K562 (cell line): Measurements from ENCODE around the gene RIPOR1. TPM values are rescaled to one million over a fixed set of nuclear protein-coding genes. Genes with fewer than 3 reads are reported as not detected.
A peak's percentile ranks its signal among the peaks of the same experiment; 100 is the strongest.

Source experiments
- CBX2 ChIP-seq: fragments of 200-600 bp; sonication (generic); IDR thresholded peaks from one replicate; pipeline ENCODE4 v1.6.1; 2012; ENCODE audit warnings: mild to moderate bottlenecking, low read length, inconsistent platforms; ENCODE audit not compliant: insufficient read depth, poor library complexity, severe bottlenecking
- CHD1 ChIP-seq: fragments of 200-600 bp; sonication (generic); IDR thresholded peaks from one replicate; pipeline ENCODE4 v1.6.1; 2012; ENCODE audit warnings: mild to moderate bottlenecking, moderate library complexity, low read length, inconsistent platforms
- CREB3L1 ChIP-seq: fragments of 450-650 bp; IDR thresholded peaks from 2 replicates; pipeline ENCODE4 v1.6.1; 2014; ENCODE audit warnings: low read depth, mild to moderate bottlenecking, moderate library complexity, borderline replicate concordance
- DDX20 ChIP-seq: fragments of 450-650 bp; IDR thresholded peaks from 2 replicates; pipeline ENCODE4 v1.6.1; 2016; ENCODE audit warnings: missing genetic modification characterization, low read depth, mild to moderate bottlenecking, missing compliant biosample characterization, moderate library complexity
- MYBL2 ChIP-seq, 2 experiments: fragments of 450-650 bp in 1 of 2; sonication (generic) in 1 of 2; formaldehyde crosslinking in 1 of 2; IDR thresholded peaks; 2 replicates each; pipeline versions ENCODE4 v1.6.1 to v1.8.1; 2017 to 2022; ENCODE audit warnings: borderline replicate concordance in 1 of 2, inconsistent platforms in 1 of 2, low read depth in 1 of 2, mild to moderate bottlenecking in 1 of 2, missing genetic modification reagents in 1 of 2, moderate library complexity in 1 of 2
- MYNN ChIP-seq, 2 experiments: sonication (generic); formaldehyde crosslinking in 1 of 2; IDR thresholded peaks; 2 replicates each; pipeline versions ENCODE4 v1.5.0 to v1.6.1; 2016 to 2020; ENCODE audit warnings: antibody characterized with exemption in 1 of 2, missing genetic modification reagents in 1 of 2
- POLR2B ChIP-seq: fragments of 450-650 bp; IDR thresholded peaks from 2 replicates; pipeline ENCODE4 v1.6.1; 2018; ENCODE audit warnings: low read depth; ENCODE audit not compliant: partially characterized antibody
- SRF ChIP-seq, 2 experiments: fragments of 250-450, 450-650 bp in 1 of 2; sonication (Bioruptor Pico) in 1 of 2; sonication (generic) in 1 of 2; formaldehyde crosslinking; IDR thresholded peaks; 2 replicates each; pipeline versions ENCODE4 v1.5.0 to v1.5.1; 2020 to 2022; ENCODE audit warnings: mild to moderate bottlenecking in 1 of 2, missing genetic modification reagents in 1 of 2
- ZBED1 ChIP-seq: IDR thresholded peaks from 2 replicates; pipeline ENCODE4 v1.6.1; 2014
- ZBTB8A ChIP-seq: fragments of 450-650 bp; IDR thresholded peaks from 2 replicates; pipeline ENCODE4 v1.6.1; 2018; ENCODE audit warnings: mild to moderate bottlenecking, moderate library complexity; ENCODE audit not compliant: partially characterized antibody
- ZKSCAN1 ChIP-seq: fragments of 150-350 bp; IDR thresholded peaks from 2 replicates; pipeline ENCODE4 v1.6.1; 2016; ENCODE audit warnings: low read depth, low read length
- polyA plus RNA-seq, 8 experiments: library from polyadenylated mRNA; depleted of rRNA in 4 of 8; stranded (reverse) in 5 of 8; unstranded in 3 of 8; fragments of >200 nt; fragmentation: Nextera tagmentation in 2 of 8; fragmentation: Illumina TruSeq in 1 of 8; extraction: Ambion mirVana in 2 of 8; extraction: Trizol in 1 of 8; gene quantifications; 2 replicates each; pipeline versions ENCODE4 v1.2.1 to v1.2.3, GENCODE V29; 2011 to 2014; ENCODE audit warnings: inconsistent platforms in 1 of 8, missing spikeins in 1 of 8
- total RNA-seq, 7 experiments: library from RNA; depleted of rRNA in 6 of 7; stranded (reverse); fragments of >200 nt in 6 of 7; fragmentation: Illumina TruSeq in 2 of 7; extraction: Trizol in 2 of 7; gene quantifications; 2 replicates each; pipeline versions ENCODE4 v1.2.1 to v1.2.3, GENCODE V29; 2011 to 2021; ENCODE audit warnings: low replicate concordance in 1 of 7
- TF ChIP-seq, protein P1 (sequence below): fragments of 200-800 bp; sonication (Bioruptor generic); IDR thresholded peaks from 2 replicates; pipeline ENCODE4 v1.6.1; 2016; ENCODE audit warnings: missing genetic modification characterization, missing compliant biosample characterization
- TF ChIP-seq, protein P2 (sequence below), 3 experiments: IDR thresholded peaks in 2 of 3; conservative IDR thresholded peaks in 1 of 3; 2 replicates each; pipeline ENCODE4 v1.5.1; 2011 to 2012; ENCODE audit warnings: low read length in 3 of 3, mild to moderate bottlenecking in 3 of 3, control low read depth in 2 of 3, improper control_type of control experiment in 1 of 3, inconsistent platforms in 1 of 3, low read depth in 1 of 3, mixed read lengths in 1 of 3, moderate library complexity in 1 of 3; ENCODE audit not compliant: insufficient read depth in 2 of 3
- TF ChIP-seq, protein P3 (sequence below): sonication (generic); formaldehyde crosslinking; IDR thresholded peaks from 2 replicates; pipeline ENCODE4 v1.8.0; 2022; ENCODE audit warnings: missing genetic modification reagents, mild to moderate bottlenecking, moderate library complexity, borderline replicate concordance
- TF ChIP-seq, protein P4 (sequence below): sonication (generic); formaldehyde crosslinking; IDR thresholded peaks from 2 replicates; pipeline ENCODE4 v1.8.1; 2023; ENCODE audit warnings: mild to moderate bottlenecking, missing genetic modification reagents
- TF ChIP-seq, protein P5 (sequence below): sonication (generic); formaldehyde crosslinking; IDR thresholded peaks from 2 replicates; pipeline ENCODE4 v1.9.0; 2022; ENCODE audit warnings: mild to moderate bottlenecking, missing genetic modification reagents

RIPOR1 gene
- total and polyA plus RNA-seq, 9 of the 15 experiments (the other 6 are each of a cell fraction or from before 2014, with no cell fraction given), result 0.36 to 31.1 (median 3.0) TPM

DNA sequence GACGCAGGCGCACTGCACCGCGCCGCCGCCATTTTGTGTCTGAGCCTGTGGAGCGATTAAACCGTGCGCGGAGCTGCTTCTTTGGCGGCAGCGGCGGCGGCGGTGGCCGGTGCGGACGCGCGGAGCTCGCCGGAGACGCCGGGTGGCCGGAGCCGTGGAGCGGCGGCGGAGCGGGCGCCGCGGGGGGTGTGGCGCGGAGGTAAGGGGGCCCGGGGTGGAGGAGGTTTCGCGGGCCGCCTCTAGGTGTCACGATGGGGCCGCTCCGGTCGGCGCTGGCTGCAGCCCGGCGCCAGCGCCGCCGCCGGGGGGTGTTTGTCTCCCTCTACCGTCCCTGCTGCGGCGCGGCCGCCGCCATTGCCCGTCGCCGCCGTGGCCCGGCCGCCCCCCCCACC, 33.9 kb downstream of the RIPOR1 start, which contains the start of gene CTCF (continued):
- no peak for TF ChIP-seq CBX2
- TF ChIP-seq, protein P1, sequence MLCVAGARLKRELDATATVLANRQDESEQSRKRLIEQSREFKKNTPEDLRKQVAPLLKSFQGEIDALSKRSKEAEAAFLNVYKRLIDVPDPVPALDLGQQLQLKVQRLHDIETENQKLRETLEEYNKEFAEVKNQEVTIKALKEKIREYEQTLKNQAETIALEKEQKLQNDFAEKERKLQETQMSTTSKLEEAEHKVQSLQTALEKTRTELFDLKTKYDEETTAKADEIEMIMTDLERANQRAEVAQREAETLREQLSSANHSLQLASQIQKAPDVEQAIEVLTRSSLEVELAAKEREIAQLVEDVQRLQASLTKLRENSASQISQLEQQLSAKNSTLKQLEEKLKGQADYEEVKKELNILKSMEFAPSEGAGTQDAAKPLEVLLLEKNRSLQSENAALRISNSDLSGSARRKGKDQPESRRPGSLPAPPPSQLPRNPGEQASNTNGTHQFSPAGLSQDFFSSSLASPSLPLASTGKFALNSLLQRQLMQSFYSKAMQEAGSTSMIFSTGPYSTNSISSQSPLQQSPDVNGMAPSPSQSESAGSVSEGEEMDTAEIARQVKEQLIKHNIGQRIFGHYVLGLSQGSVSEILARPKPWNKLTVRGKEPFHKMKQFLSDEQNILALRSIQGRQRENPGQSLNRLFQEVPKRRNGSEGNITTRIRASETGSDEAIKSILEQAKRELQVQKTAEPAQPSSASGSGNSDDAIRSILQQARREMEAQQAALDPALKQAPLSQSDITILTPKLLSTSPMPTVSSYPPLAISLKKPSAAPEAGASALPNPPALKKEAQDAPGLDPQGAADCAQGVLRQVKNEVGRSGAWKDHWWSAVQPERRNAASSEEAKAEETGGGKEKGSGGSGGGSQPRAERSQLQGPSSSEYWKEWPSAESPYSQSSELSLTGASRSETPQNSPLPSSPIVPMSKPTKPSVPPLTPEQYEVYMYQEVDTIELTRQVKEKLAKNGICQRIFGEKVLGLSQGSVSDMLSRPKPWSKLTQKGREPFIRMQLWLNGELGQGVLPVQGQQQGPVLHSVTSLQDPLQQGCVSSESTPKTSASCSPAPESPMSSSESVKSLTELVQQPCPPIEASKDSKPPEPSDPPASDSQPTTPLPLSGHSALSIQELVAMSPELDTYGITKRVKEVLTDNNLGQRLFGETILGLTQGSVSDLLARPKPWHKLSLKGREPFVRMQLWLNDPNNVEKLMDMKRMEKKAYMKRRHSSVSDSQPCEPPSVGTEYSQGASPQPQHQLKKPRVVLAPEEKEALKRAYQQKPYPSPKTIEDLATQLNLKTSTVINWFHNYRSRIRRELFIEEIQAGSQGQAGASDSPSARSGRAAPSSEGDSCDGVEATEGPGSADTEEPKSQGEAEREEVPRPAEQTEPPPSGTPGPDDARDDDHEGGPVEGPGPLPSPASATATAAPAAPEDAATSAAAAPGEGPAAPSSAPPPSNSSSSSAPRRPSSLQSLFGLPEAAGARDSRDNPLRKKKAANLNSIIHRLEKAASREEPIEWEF, result no peak
- TF ChIP-seq, protein P2, sequence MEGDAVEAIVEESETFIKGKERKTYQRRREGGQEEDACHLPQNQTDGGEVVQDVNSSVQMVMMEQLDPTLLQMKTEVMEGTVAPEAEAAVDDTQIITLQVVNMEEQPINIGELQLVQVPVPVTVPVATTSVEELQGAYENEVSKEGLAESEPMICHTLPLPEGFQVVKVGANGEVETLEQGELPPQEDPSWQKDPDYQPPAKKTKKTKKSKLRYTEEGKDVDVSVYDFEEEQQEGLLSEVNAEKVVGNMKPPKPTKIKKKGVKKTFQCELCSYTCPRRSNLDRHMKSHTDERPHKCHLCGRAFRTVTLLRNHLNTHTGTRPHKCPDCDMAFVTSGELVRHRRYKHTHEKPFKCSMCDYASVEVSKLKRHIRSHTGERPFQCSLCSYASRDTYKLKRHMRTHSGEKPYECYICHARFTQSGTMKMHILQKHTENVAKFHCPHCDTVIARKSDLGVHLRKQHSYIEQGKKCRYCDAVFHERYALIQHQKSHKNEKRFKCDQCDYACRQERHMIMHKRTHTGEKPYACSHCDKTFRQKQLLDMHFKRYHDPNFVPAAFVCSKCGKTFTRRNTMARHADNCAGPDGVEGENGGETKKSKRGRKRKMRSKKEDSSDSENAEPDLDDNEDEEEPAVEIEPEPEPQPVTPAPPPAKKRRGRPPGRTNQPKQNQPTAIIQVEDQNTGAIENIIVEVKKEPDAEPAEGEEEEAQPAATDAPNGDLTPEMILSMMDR (IDR thresholded peaks at IDR 0.05 in 2 of 3, conservative IDR thresholded peaks at IDR 0.05 in 1 of 3; ENCODE audit: insufficient read depth in 2 of 3, low read depth in 1 of 3, low read length in 3 of 3), result peak in 2 of 3 experiments; percentile 91 to 98; a peak in 4 of 6 replicates
- no peak for TF ChIP-seq ZBTB8A
- TF ChIP-seq, protein P3, sequence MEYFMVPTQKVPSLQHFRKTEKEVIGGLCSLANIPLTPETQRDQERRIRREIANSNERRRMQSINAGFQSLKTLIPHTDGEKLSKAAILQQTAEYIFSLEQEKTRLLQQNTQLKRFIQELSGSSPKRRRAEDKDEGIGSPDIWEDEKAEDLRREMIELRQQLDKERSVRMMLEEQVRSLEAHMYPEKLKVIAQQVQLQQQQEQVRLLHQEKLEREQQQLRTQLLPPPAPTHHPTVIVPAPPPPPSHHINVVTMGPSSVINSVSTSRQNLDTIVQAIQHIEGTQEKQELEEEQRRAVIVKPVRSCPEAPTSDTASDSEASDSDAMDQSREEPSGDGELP (CRISPR knock-in tag), result no peak
- no peak for TF ChIP-seq DDX20 (tag)
- TF ChIP-seq, protein P4, sequence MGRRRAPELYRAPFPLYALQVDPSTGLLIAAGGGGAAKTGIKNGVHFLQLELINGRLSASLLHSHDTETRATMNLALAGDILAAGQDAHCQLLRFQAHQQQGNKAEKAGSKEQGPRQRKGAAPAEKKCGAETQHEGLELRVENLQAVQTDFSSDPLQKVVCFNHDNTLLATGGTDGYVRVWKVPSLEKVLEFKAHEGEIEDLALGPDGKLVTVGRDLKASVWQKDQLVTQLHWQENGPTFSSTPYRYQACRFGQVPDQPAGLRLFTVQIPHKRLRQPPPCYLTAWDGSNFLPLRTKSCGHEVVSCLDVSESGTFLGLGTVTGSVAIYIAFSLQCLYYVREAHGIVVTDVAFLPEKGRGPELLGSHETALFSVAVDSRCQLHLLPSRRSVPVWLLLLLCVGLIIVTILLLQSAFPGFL (CRISPR knock-in tag), result no peak
- TF ChIP-seq MYBL2 (IDR thresholded peaks at IDR 0.05; ENCODE audit: low read depth), result no peak
- TF ChIP-seq MYBL2 (CRISPR knock-in tag; IDR thresholded peaks at IDR 0.05; ENCODE audit: borderline replicate concordance), result no peak
- TF ChIP-seq CHD1, result no peak
- TF ChIP-seq MYNN (IDR thresholded peaks at IDR 0.05), result no peak
- no peak for TF ChIP-seq MYNN (CRISPR knock-in tag; IDR thresholded peaks at IDR 0.05)
- TF ChIP-seq ZKSCAN1, result no peak
- TF ChIP-seq, protein P5, sequence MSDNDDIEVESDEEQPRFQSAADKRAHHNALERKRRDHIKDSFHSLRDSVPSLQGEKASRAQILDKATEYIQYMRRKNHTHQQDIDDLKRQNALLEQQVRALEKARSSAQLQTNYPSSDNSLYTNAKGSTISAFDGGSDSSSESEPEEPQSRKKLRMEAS (CRISPR knock-in tag), result no peak
- TF ChIP-seq POLR2B, result no peak
- no peak for TF ChIP-seq ZBED1
- no peak for TF ChIP-seq SRF (CRISPR knock-in tag; IDR thresholded peaks at IDR 0.05)
- TF ChIP-seq CREB3L1, result peak; percentile 8; the same call in 1 of the 2 replicates
